Measurements from ENCODE around the gene DRAXIN. TPM values are rescaled to one million over a fixed set of nuclear protein-coding genes. Genes with fewer than 3 reads are reported as not detected.

The DRAXIN gene
- total RNA-seq, 5 donors from 2014 or later (not counting 1 experiment from before 2014, with no cell fraction given) = 0.18 to 2.0 (median 0.23) TPM

DNA sequence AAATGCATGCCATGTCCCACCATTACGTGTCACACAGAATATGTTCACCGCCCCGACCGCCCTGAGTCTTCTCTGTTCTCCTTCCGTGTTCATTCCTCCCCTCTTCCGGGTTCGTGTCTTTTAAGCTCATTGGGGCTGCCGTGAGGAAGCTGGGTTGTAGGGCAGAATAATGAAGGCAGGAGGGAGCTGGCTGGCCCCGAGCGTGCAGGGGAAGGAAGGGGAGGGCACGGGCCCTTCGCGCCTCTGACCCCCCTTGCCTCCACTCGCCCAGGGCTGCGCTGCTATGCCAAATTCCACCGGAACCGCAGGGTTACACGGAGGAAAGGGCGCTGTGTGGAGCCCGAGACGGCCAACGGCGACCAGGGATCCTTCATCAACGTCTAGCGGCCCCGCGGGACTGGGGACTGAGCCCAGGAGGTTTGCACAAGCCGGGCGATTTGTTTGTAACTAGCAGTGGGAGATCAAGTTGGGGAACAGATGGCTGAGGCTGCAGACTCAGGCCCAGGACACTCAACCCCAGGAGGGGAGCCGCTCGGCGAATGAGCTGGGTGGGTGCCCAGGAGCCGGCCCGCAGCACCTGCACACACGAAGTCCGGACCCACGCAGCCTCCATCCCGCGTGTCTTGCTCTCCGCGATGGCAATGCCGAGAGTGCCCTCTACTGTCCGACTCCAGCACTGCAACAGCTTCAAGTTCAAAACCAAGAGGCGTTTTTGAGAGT lies 28.0 kb downstream of the DRAXIN start:
- peak; percentile 67 to 94 (median 83) for DNase-seq
- 0% methylated on average over 21 of the region's 44 CpGs for WGBS (ENCODE audit: insufficient coverage)
- Mint-ChIP-seq H3K4me3 (peak overlapping the region; percentile 79 to 88 (median 83)), H3K36me3 (no peaks in the 10 kb centered on the region), H3K4me1 (peaks cover 12 to 15% (median 14%) of the 10 kb centered on the region in 3 donors), H3K9me3 (no peaks in the 10 kb centered on the region), H3K27me3 (no peaks in the 10 kb centered on the region), H3K27ac (peak overlapping the region; percentile 95)
- peak; percentile 89 to 92 (median 91) for ATAC-seq (replicated peaks in 1 of 4)
- H3K4me3 ChIP-seq (ENCODE audit: control insufficient read depth in 1 of 2, extremely low read depth in 1 of 2, low read length in 1 of 2) = peak overlapping the region; percentile 61 to 65
- peaks cover 0 to 19% of the 10 kb centered on the region in 2 experiments for H3K4me1 ChIP-seq (ENCODE audit: control insufficient read depth in 1 of 2, extremely low read depth in 1 of 2, insufficient read depth in 2 of 2, low read length in 2 of 2)
- ChIA-PET CTCF (interaction anchor here (0.6 to 3.0 kb wide), 17 partner anchors 11 to 682 kb away, joined by 3 to 56 read pairs (median 4); partner anchors contain the start of genes AGTRAP (in 1 of the 2), FBXO2 (in 1 of the 2), FBXO44 (in 1 of the 2) and FBXO6 (in 1 of the 2)), POLR2A (interaction anchor here (0.6 to 0.8 kb wide), 4 partner anchors 12 to 344 kb away, joined by 3 to 12 read pairs (median 8); partner anchors contain the start of gene FBXO6 (in 1 of the 2))
- H3K36me3 ChIP-seq (ENCODE audit: control insufficient read depth in 2 of 2, extremely low read depth in 1 of 2, insufficient read depth in 1 of 2, low read length in 1 of 2) = no peaks in the 10 kb centered on the region
- H3K27me3 ChIP-seq (replicated peaks in 1 of 2; ENCODE audit: control insufficient read depth in 2 of 2, extremely low read depth in 1 of 2, insufficient read depth in 2 of 2, low read length in 1 of 2) = no peaks in the 10 kb centered on the region
- no peaks in the 10 kb centered on the region for H3K9me3 ChIP-seq
- H3K27ac ChIP-seq (ENCODE audit: low read length) = peak overlapping the region; percentile 85

DNA sequence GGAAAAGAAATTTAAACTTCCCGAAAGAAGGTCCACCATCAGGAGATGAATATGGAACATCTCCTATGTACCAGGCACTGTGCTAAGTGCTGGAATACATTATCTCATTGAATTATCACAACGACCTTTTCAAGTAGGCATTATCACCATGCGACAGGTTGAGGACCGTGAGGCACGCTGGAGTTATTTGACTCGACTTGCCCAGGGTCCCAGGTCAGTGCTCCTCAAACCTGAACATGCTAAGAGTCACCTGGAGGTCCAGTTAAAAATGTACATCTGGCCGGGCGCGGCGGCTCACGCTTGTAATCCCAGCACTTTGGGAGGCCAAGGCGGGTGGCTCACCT lies 28.5 kb downstream of the DRAXIN start:
- H3K9me3 ChIP-seq = no peaks in the 10 kb centered on the region
- peak overlapping the region; percentile 61 to 65 for H3K4me3 ChIP-seq (ENCODE audit: control insufficient read depth in 1 of 2, extremely low read depth in 1 of 2, low read length in 1 of 2)
- H3K4me1 ChIP-seq (ENCODE audit: control insufficient read depth in 1 of 2, extremely low read depth in 1 of 2, insufficient read depth in 2 of 2, low read length in 2 of 2) = peaks cover 0 to 19% of the 10 kb centered on the region in 2 experiments
- no peaks in the 10 kb centered on the region for H3K27me3 Mint-ChIP-seq
- peak overlapping the region; percentile 95 for H3K27ac Mint-ChIP-seq
- no peaks in the 10 kb centered on the region for H3K9me3 Mint-ChIP-seq
- H3K4me3 Mint-ChIP-seq = peak overlapping the region; percentile 79 to 88 (median 83)
- WGBS (ENCODE audit: insufficient coverage) = 88% methylated on average over 6 of the region's 12 CpGs
- ChIA-PET POLR2A (interaction anchor here (0.6 to 0.8 kb wide), 3 partner anchors 56 to 344 kb away, joined by 3 to 12 read pairs (median 11); partner anchors contain the start of gene FBXO6 (in 1 of the 2)), CTCF (interaction anchor here (0.6 to 3.0 kb wide), 12 partner anchors 11 to 478 kb away, joined by 3 to 56 read pairs (median 6); partner anchors contain the start of genes AGTRAP (in 1 of the 2), FBXO2 (in 1 of the 2), FBXO44 (in 1 of the 2) and FBXO6 (in 1 of the 2))
- H3K4me1 Mint-ChIP-seq = peaks cover 12 to 18% (median 14%) of the 10 kb centered on the region in 3 donors
- no peaks in the 10 kb centered on the region for H3K36me3 Mint-ChIP-seq
- H3K27ac ChIP-seq (ENCODE audit: low read length) = peak overlapping the region; percentile 85
- H3K27me3 ChIP-seq (replicated peaks in 1 of 2; ENCODE audit: control insufficient read depth in 2 of 2, extremely low read depth in 1 of 2, insufficient read depth in 2 of 2, low read length in 1 of 2) = no peaks in the 10 kb centered on the region
- no peak for ATAC-seq (replicated peaks in 1 of 4)
- no peak for DNase-seq
- H3K36me3 ChIP-seq (ENCODE audit: control insufficient read depth in 2 of 2, extremely low read depth in 1 of 2, insufficient read depth in 1 of 2, low read length in 1 of 2) = no peaks in the 10 kb centered on the region

DNA sequence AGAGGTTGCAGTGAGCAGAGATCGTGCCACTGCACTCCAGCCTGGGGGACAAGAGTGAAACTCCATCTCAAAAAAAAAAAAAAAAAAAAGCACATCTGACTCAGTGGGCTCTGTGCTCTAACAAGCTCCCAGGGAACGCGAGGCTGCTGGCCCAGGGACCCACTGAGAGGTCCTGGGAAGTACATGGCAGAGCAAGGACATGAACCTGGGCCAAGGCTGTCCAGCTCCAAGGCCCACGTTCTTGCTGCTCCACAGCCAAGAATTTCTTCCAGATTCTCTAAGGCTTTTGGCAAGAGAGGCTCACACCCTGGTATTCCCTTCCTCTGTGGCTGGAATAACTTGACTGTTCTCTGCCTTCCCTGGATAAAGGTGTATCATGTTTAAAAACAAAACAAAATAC lies 29.0 kb downstream of the DRAXIN start:
- H3K27ac Mint-ChIP-seq = no peak overlapping the region
- no peaks in the 10 kb centered on the region for H3K9me3 Mint-ChIP-seq
- peaks cover 16 to 23% (median 17%) of the 10 kb centered on the region in 3 donors for H3K4me1 Mint-ChIP-seq
- CTCF ChIA-PET = interaction anchor here (0.6 to 3.0 kb wide), 10 partner anchors 10 to 399 kb away, joined by 3 to 56 read pairs (median 6); partner anchors contain the start of genes AGTRAP (in 1 of the 2), FBXO2 (in 1 of the 2), FBXO44 (in 1 of the 2) and FBXO6 (in 1 of the 2)
- DNase-seq = no peak
- Histone ChIP-seq H3K4me1 (ENCODE audit: control insufficient read depth in 1 of 2, extremely low read depth in 1 of 2, insufficient read depth in 2 of 2, low read length in 2 of 2) (peaks cover 0 to 24% of the 10 kb centered on the region in 2 experiments), H3K9me3 (no peaks in the 10 kb centered on the region), H3K4me3 (ENCODE audit: control insufficient read depth in 1 of 2, extremely low read depth in 1 of 2, low read length in 1 of 2) (no peak overlapping the region), H3K36me3 (ENCODE audit: control insufficient read depth in 2 of 2, extremely low read depth in 1 of 2, insufficient read depth in 1 of 2, low read length in 1 of 2) (no peaks in the 10 kb centered on the region), H3K27ac (ENCODE audit: low read length) (no peak overlapping the region), H3K27me3 (replicated peaks in 1 of 2; ENCODE audit: control insufficient read depth in 2 of 2, extremely low read depth in 1 of 2, insufficient read depth in 2 of 2, low read length in 1 of 2) (no peaks in the 10 kb centered on the region)
- 86% methylated on average over 3 of the region's 4 CpGs for WGBS (ENCODE audit: insufficient coverage)
- no peak for ATAC-seq (replicated peaks in 1 of 4)
- POLR2A ChIA-PET = no interaction called here
- no peaks in the 10 kb centered on the region for H3K27me3 Mint-ChIP-seq
- no peak overlapping the region for H3K4me3 Mint-ChIP-seq
- H3K36me3 Mint-ChIP-seq = no peaks in the 10 kb centered on the region

DNA sequence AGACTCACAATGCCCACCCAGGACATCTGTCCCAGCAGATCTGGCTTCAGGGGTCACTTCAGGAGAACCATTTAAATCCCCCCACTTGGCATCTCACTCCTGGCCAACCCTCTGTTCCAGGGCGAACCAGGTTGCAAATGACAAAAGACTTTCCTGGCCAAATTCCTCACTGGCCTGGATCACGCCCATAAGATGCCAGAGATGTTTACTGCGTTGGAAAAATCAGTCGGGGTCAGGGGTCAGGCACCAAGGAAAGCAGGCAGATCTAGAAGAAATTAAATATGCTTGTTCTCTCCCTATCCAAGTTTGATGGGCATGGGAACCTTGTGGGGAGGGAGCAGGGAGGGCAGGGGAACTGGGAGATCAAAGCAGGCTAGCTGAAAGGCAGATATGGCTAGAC lies 29.8 kb downstream of the DRAXIN start:
- Mint-ChIP-seq H3K4me1 (peaks cover 19 to 28% (median 22%) of the 10 kb centered on the region in 3 donors), H3K36me3 (no peaks in the 10 kb centered on the region), H3K4me3 (no peak overlapping the region), H3K27ac (no peak overlapping the region), H3K27me3 (no peaks in the 10 kb centered on the region), H3K9me3 (no peaks in the 10 kb centered on the region)
- no peak for ATAC-seq (replicated peaks in 1 of 4)
- CTCF ChIA-PET = interaction anchor here in 1 of 2 donors (0.6 to 3.0 kb wide), 5 partner anchors 24 to 69 kb away, joined by 3 to 56 read pairs (median 3); partner anchors contain the start of genes FBXO2, FBXO44 and FBXO6
- WGBS (ENCODE audit: insufficient coverage) = 86% methylated on average over 1 of the region's 4 CpGs
- H3K27me3 ChIP-seq (replicated peaks in 1 of 2; ENCODE audit: control insufficient read depth in 2 of 2, extremely low read depth in 1 of 2, insufficient read depth in 2 of 2, low read length in 1 of 2) = no peaks in the 10 kb centered on the region
- peaks cover 2 to 29% of the 10 kb centered on the region in 2 experiments for H3K4me1 ChIP-seq (ENCODE audit: control insufficient read depth in 1 of 2, extremely low read depth in 1 of 2, insufficient read depth in 2 of 2, low read length in 2 of 2)
- no peaks in the 10 kb centered on the region for H3K36me3 ChIP-seq (ENCODE audit: control insufficient read depth in 2 of 2, extremely low read depth in 1 of 2, insufficient read depth in 1 of 2, low read length in 1 of 2)
- POLR2A ChIA-PET = no interaction called here
- H3K27ac ChIP-seq (ENCODE audit: low read length) = no peak overlapping the region
- H3K4me3 ChIP-seq (ENCODE audit: control insufficient read depth in 1 of 2, extremely low read depth in 1 of 2, low read length in 1 of 2) = no peak overlapping the region
- no peaks in the 10 kb centered on the region for H3K9me3 ChIP-seq
- no peak for DNase-seq

DNA sequence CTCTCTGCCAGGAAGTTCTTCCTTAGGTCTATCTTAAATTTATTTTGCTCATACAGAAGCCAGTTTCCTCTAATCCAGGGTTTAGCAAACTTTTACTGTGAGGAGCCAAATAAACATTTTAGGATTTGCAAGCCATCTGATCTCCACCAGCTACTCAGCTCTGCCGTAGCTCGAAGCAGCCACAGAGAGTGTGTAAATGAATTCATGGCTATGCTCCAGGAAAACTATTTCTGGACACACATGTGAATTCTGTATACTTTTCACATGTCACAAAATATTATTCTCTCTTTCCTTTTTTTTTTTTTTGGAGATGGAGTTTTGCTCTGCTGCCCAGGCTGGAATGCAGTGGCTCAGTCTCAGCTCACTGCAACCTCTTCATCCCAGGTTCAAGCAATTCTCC lies 31.0 kb downstream of the DRAXIN start:
- Mint-ChIP-seq H3K4me1 (peaks cover 19 to 28% (median 22%) of the 10 kb centered on the region in 3 donors), H3K4me3 (no peak overlapping the region), H3K27ac (no peak overlapping the region), H3K9me3 (no peaks in the 10 kb centered on the region), H3K27me3 (no peaks in the 10 kb centered on the region), H3K36me3 (no peaks in the 10 kb centered on the region)
- no CpG with 5 or more reads among the region's 2 CpGs for WGBS (ENCODE audit: insufficient coverage)
- Histone ChIP-seq H3K27me3 (replicated peaks in 1 of 2; ENCODE audit: control insufficient read depth in 2 of 2, extremely low read depth in 1 of 2, insufficient read depth in 2 of 2, low read length in 1 of 2) (no peaks in the 10 kb centered on the region), H3K27ac (ENCODE audit: low read length) (no peak overlapping the region), H3K4me1 (ENCODE audit: control insufficient read depth in 1 of 2, extremely low read depth in 1 of 2, insufficient read depth in 2 of 2, low read length in 2 of 2) (peaks cover 2 to 29% of the 10 kb centered on the region in 2 experiments), H3K36me3 (ENCODE audit: control insufficient read depth in 2 of 2, extremely low read depth in 1 of 2, insufficient read depth in 1 of 2, low read length in 1 of 2) (no peaks in the 10 kb centered on the region), H3K9me3 (no peaks in the 10 kb centered on the region), H3K4me3 (ENCODE audit: control insufficient read depth in 1 of 2, extremely low read depth in 1 of 2, low read length in 1 of 2) (no peak overlapping the region)
- no peak for ATAC-seq (replicated peaks in 1 of 4)
- ChIA-PET POLR2A (interaction anchor here in 1 of 2 donors (0.6 kb wide), 1 partner anchor 431 kb away, joined by 10 read pairs; no protein-coding TSS in a partner anchor), CTCF (interaction anchor here (0.9 to 1.2 kb wide), 2 partner anchors 58 kb away, joined by 3 to 7 read pairs; partner anchors contain the start of gene FBXO6 (in 1 of the 2))
- DNase-seq = no peak

DNA sequence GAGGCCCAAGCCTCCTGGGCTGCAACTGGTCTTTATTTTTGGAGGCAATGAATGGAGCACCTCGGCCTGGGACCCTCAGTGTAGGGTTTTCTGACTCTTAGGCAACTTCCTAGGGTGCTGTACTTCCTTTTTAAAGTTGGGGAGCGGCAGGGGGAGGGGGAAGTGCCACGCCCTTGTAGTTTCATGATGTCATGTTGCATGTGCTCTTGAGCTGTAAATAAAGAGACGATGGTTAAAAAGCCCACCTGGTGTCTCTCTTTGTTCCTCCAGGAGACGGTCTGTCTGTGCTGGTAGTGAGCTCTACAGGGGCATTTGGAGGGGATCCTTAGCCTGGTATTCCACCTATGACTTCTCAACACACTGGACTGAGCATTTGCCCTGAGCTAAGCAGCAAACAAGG lies 34.1 kb downstream of the DRAXIN start:
- Histone ChIP-seq H3K27me3 (replicated peaks in 1 of 2; ENCODE audit: control insufficient read depth in 2 of 2, extremely low read depth in 1 of 2, insufficient read depth in 2 of 2, low read length in 1 of 2) (no peaks in the 10 kb centered on the region), H3K9me3 (no peaks in the 10 kb centered on the region), H3K4me3 (ENCODE audit: control insufficient read depth in 1 of 2, extremely low read depth in 1 of 2, low read length in 1 of 2) (no peak overlapping the region), H3K27ac (ENCODE audit: low read length) (no peak overlapping the region), H3K4me1 (ENCODE audit: control insufficient read depth in 1 of 2, extremely low read depth in 1 of 2, insufficient read depth in 2 of 2, low read length in 2 of 2) (peaks cover 15 to 33% of the 10 kb centered on the region in 2 experiments), H3K36me3 (ENCODE audit: control insufficient read depth in 2 of 2, extremely low read depth in 1 of 2, insufficient read depth in 1 of 2, low read length in 1 of 2) (no peaks in the 10 kb centered on the region)
- no peak overlapping the region for H3K4me3 Mint-ChIP-seq
- DNase-seq (peak in 1 of 35 experiments; percentile 24), ATAC-seq (replicated peaks in 1 of 4) (no peak)
- ChIA-PET CTCF (interaction anchor here in 1 of 2 donors (0.5 to 0.7 kb wide), 2 partner anchors 36 to 68 kb away, joined by 3 to 6 read pairs; no protein-coding TSS in a partner anchor), POLR2A (no interaction called here)
- peaks cover 24 to 34% (median 31%) of the 10 kb centered on the region in 3 donors for H3K4me1 Mint-ChIP-seq
- WGBS (ENCODE audit: insufficient coverage) = 60% methylated on average over 1 of the region's 5 CpGs
- no peaks in the 10 kb centered on the region for H3K27me3 Mint-ChIP-seq
- H3K36me3 Mint-ChIP-seq = no peaks in the 10 kb centered on the region
- peak overlapping the region in 1 of 2 donors; percentile 6 for H3K27ac Mint-ChIP-seq
- H3K9me3 Mint-ChIP-seq = no peaks in the 10 kb centered on the region
